Spleen (tissue), 11 donors: ENCODE measurements around the gene WDR86. TPM values are rescaled to one million over a fixed set of nuclear protein-coding genes. Genes with fewer than 3 reads are reported as not detected.
A peak's percentile ranks its signal among the peaks of the same experiment; 100 is the strongest.

Experiments
- DNase-seq: peaks from one replicate; pipeline ENCODE4 v3.0.0-alpha.2; 2020
- H3K27ac ChIP-seq, 8 donors: fragments of 200-600 bp; sonication (generic) in 7 of 8; 1 replicate in 4 of 8; 2 replicates in 4 of 8; pipeline versions ENCODE4 v1.5.0 to v1.8.0; 2016 to 2021; ENCODE audit warnings: inconsistent platforms in 4 of 8, mild to moderate bottlenecking in 4 of 8, moderate library complexity in 1 of 8
- H3K27me3 ChIP-seq, 7 donors: fragments of 200-600 bp; sonication (generic) in 6 of 7; replicated peaks in 1 of 7; 1 replicate in 4 of 7; 2 replicates in 3 of 7; pipeline versions ENCODE4 v1.5.0 to v1.8.0; 2016 to 2021; ENCODE audit warnings: inconsistent platforms in 3 of 7, mild to moderate bottlenecking in 1 of 7
- H3K36me3 ChIP-seq, 6 donors: fragments of 200-600 bp; sonication (generic) in 5 of 6; 1 replicate in 4 of 6; 2 replicates in 2 of 6; pipeline versions ENCODE4 v1.5.0 to v1.8.0; 2016 to 2021; ENCODE audit warnings: inconsistent platforms in 2 of 6
- H3K4me1 ChIP-seq, 6 donors: fragments of 200-600 bp; sonication (generic) in 5 of 6; 1 replicate in 3 of 6; 2 replicates in 3 of 6; pipeline versions ENCODE4 v1.5.0 to v1.8.0; 2016 to 2021; ENCODE audit warnings: inconsistent platforms in 3 of 6
- H3K4me3 ChIP-seq, 8 donors: fragments of 200-600 bp; sonication (generic) in 7 of 8; 1 replicate in 4 of 8; 2 replicates in 4 of 8; pipeline versions ENCODE4 v1.5.0 to v1.8.0; 2016 to 2021; ENCODE audit warnings: inconsistent platforms in 4 of 8, mild to moderate bottlenecking in 4 of 8, moderate library complexity in 2 of 8
- H3K9me3 ChIP-seq, 8 donors: fragments of 200-600 bp; sonication (generic) in 7 of 8; 1 replicate in 4 of 8; 2 replicates in 4 of 8; pipeline versions ENCODE4 v1.5.0 to v1.8.0; 2016 to 2021; ENCODE audit warnings: inconsistent platforms in 4 of 8
- CTCF ChIP-seq, 11 experiments: fragments of 200-600 bp in 7 of 11; fragments of 450-650 bp in 4 of 11; sonication (generic) in 4 of 11; IDR thresholded peaks in 8 of 11; conservative IDR thresholded peaks in 3 of 11; 1 replicate in 7 of 11; 2 replicates in 4 of 11; pipeline versions ENCODE4 v1.4.0 to v1.8.0; 2016 to 2021; ENCODE audit warnings: antibody characterized with exemption in 11 of 11, inconsistent platforms in 4 of 11, mild to moderate bottlenecking in 1 of 11
- POLR2A ChIP-seq, 3 donors: fragments of 450-650 bp; IDR thresholded peaks; one replicate each; pipeline ENCODE4 v1.5.1; 2017; ENCODE audit warnings: antibody characterized with exemption in 3 of 3, mild to moderate bottlenecking in 1 of 3
- POLR2AphosphoS5 ChIP-seq, 3 donors: sonication (generic); formaldehyde crosslinking; IDR thresholded peaks; one replicate each; pipeline ENCODE4 v1.5.1; 2017; ENCODE audit warnings: antibody characterized with exemption in 3 of 3
- WGBS, 5 donors: extraction: QIAGEN DNeasy Blood & Tissue Kit in 3 of 5; methylation state at CpG; one replicate each; pipeline versions ENCODE4 v1.1.5 to v1.1.7; 2013 to 2018; 5-methylcytosine and 5-hydroxymethylcytosine counted together
- intact Hi-C: fragments of 100-400 bp; cut with DNase I; formaldehyde crosslinking; loops from one replicate; pipeline ENCODE4 v1.15.0; 2023; ENCODE audit warnings: low total_unique reads
- polyA plus RNA-seq, 3 donors: library from polyadenylated mRNA; stranded (reverse); fragments of 200-250 nt; gene quantifications; one replicate each; pipeline ENCODE4 v1.2.1, GENCODE V29; 2013
- total RNA-seq, 7 donors: library from RNA; depleted of rRNA in 3 of 7; stranded (reverse); fragments of >200 nt in 3 of 7; fragmentation: NEBNext Ultra II Directional in 4 of 7; extraction: Animal tissue kit (Norgen Biotek cat#: 25700) in 4 of 7; gene quantifications; one replicate each; pipeline versions ENCODE4 v1.1.0 to v1.2.1, GENCODE V29; 2016 to 2021
- donor health status: healthy with polysubstance abuse.
- donor health status: DM: no; HTN: no; CAD: no; lungs with moderate emphysema.
- donor health status: DM: no; HTN: no; CAD: no.
- donor health status: Bipolar disorder and iron deficiency.
- donor health status: healthy.
- donor health status: DM: no; HTN: no; CAD: no.
- donor health status: DM: yes; HTN: yes; CAD: no.

The WDR86 gene
- total and polyA plus RNA-seq, 10 donors, result 2.8 to 71.9 (median 49.2) TPM

- H3K27me3 ChIP-seq, result peaks cover 0 to 26% (median 12%) of the 10 kb centered on the region in 7 donors
- H3K36me3 ChIP-seq, result no peaks in the 10 kb centered on the region
- H3K4me3 ChIP-seq, result no peak overlapping the region
- DNase-seq, result peak; percentile 28
- H3K4me1 ChIP-seq, result peaks cover 0 to 47% (median 21%) of the 10 kb centered on the region in 6 donors
- no peak for TF ChIP-seq POLR2AphosphoS5 (IDR thresholded peaks at IDR 0.05)
- no peak for TF ChIP-seq POLR2A (IDR thresholded peaks at IDR 0.05)
- TF ChIP-seq CTCF (IDR thresholded peaks at IDR 0.05 in 8 of 11, conservative IDR thresholded peaks at IDR 0.05 in 3 of 11), result no peak
- 61 to 70% (median 66%) methylated on average over 10 of the region's 10 CpGs for WGBS, 5 donors
- peak overlapping the region in 6 of 8 donors; percentile 4 to 64 (median 52) for H3K27ac ChIP-seq
- no peaks in the 10 kb centered on the region for H3K9me3 ChIP-seq
- intact Hi-C loops, result no loop called here
Measured at GRCh38 chr7:151440799-151441445, 31.1 kb upstream of the WDR86 start.

GRCh38 chr7:151439855-151440798 lies 30.3 kb upstream of the WDR86 start, which contains the start of gene CRYGN:
Gene CRYGN (minus strand): TSS chr7:151440141. CDS start chr7:151439917, 224 bp downstream.
- intact Hi-C loops, result no loop called here
- Histone ChIP-seq H3K9me3 (no peaks in the 10 kb centered on the region), H3K4me3 (peak within 1 kb of the TSS in 6 of 8 donors; percentile 15 to 60 (median 28)), H3K27ac (peak within 1 kb of the TSS in 7 of 8 donors; percentile 9 to 64 (median 51)), H3K4me1 (peaks cover 0 to 47% (median 21%) of the 10 kb centered on the region in 6 donors), H3K27me3 (peaks cover 0 to 26% (median 12%) of the 10 kb centered on the region in 7 donors), H3K36me3 (no peaks in the 10 kb centered on the region)
- no peak for TF ChIP-seq CTCF (IDR thresholded peaks at IDR 0.05 in 8 of 11, conservative IDR thresholded peaks at IDR 0.05 in 3 of 11)
- TF ChIP-seq POLR2AphosphoS5 (IDR thresholded peaks at IDR 0.05), result peak in 2 of 3 donors; percentile 5 to 28
- DNase-seq, result peak; percentile 73
- WGBS, 5 donors, result 19 to 24% (median 20%) methylated on average over 29 to 51 of the region's 51 CpGs

GRCh38 chr7:151438864-151439601 lies 29.2 kb upstream of the WDR86 start:
- TF ChIP-seq POLR2A (IDR thresholded peaks at IDR 0.05) (no peak), POLR2AphosphoS5 (IDR thresholded peaks at IDR 0.05) (no peak), CTCF (IDR thresholded peaks at IDR 0.05 in 8 of 11, conservative IDR thresholded peaks at IDR 0.05 in 3 of 11) (no peak)

More at GRCh38 chr7:151438864-151439601, 29.2 kb upstream of the WDR86 start:
- Histone ChIP-seq H3K27me3 (peaks cover 0 to 26% (median 12%) of the 10 kb centered on the region in 7 donors), H3K4me3 (peak overlapping the region in 2 of 8 donors; percentile 31 to 60), H3K27ac (peak overlapping the region in 3 of 8 donors; percentile 51 to 64 (median 62)), H3K4me1 (peaks cover 0 to 47% (median 21%) of the 10 kb centered on the region in 6 donors), H3K9me3 (no peaks in the 10 kb centered on the region), H3K36me3 (no peaks in the 10 kb centered on the region)
- intact Hi-C loops, result no loop called here
- peak; percentile 27 for DNase-seq
- 79 to 83% (median 80%) methylated on average over 11 to 17 of the region's 17 CpGs for WGBS, 5 donors
